GM12878 (cell line): Measurements from ENCODE around the gene HTR4. TPM values are rescaled to one million over a fixed set of nuclear protein-coding genes. Genes with fewer than 3 reads are reported as not detected.

Experiments used
- ATAC-seq: fragments of 200-7000 bp; cut with Tn5 transposase; 3 replicates; pipeline ENCODE4 v1.9.1; 2020; ENCODE audit warnings: mild to moderate bottlenecking, moderate library complexity
- BruUV-seq: library from RNA; stranded (reverse); fragments of 400-500 nt; replicated peaks from 2 replicates; lab custom pipeline; 2021; lab: Mats Ljungman, UMichigan
- CTCF ChIA-PET: fragments of 300-600 bp; sonication (Branson Sonifier 250); formaldehyde crosslinking; extraction: SDS; loops from one replicate; lab custom pipeline; 2021; ENCODE audit warnings: inconsistent platforms; lab: Yijun Ruan, JAX
- POLR2A ChIA-PET: fragments of 350-600 bp; formaldehyde crosslinking; extraction: SDS; loops from one replicate; lab custom pipeline; 2021; ENCODE audit warnings: inconsistent platforms; lab: Charles Lee
- RAD21 ChIA-PET: fragments of 300-600 bp; sonication (Branson Sonifier 250); formaldehyde crosslinking; loops from one replicate; lab custom pipeline; 2023; ENCODE audit warnings: antibody characterized with exemption; ENCODE audit not compliant: unreplicated experiment; lab: Charles Lee
- SMC1A ChIA-PET: fragments of 300-600 bp; sonication (Branson Sonifier 250); formaldehyde crosslinking; loops from one replicate; lab custom pipeline; 2023; ENCODE audit not compliant: unreplicated experiment, uncharacterized antibody; lab: Charles Lee
- DNase-seq: peaks from one replicate; pipeline ENCODE4 v3.0.0-alpha.2; 2011; ENCODE audit warnings: low read depth, low spot score
- FAIRE-seq: peaks from 3 replicates; lab custom pipeline; 2011; peaks lifted over from hg19 to GRCh38; lab: Jason Lieb, UNC
- H2AFZ ChIP-seq: 2 replicates; pipeline ENCODE4 v1.6.0; 2011; ENCODE audit warnings: low read depth, low read length, control low read depth; ENCODE audit not compliant: control insufficient read depth
- H3K27ac ChIP-seq: 2 replicates; pipeline ENCODE4 v1.5.1; 2011; ENCODE audit warnings: control low read depth; ENCODE audit not compliant: control insufficient read depth, insufficient read depth
- H3K27me3 ChIP-seq, 2 experiments: replicated peaks in 1 of 2; 2 replicates each; pipeline versions ENCODE4 v1.6.0 to v1.6.1; 2011; ENCODE audit warnings: low read length in 1 of 2; ENCODE audit not compliant: control insufficient read depth in 2 of 2, insufficient read depth in 2 of 2
- H3K36me3 ChIP-seq, 2 experiments: 2 replicates each; pipeline ENCODE4 v1.5.1; 2011; ENCODE audit warnings: low read length in 1 of 2; ENCODE audit not compliant: control insufficient read depth in 2 of 2, insufficient read depth in 2 of 2
- H3K4me1 ChIP-seq: 2 replicates; pipeline ENCODE4 v1.6.1; 2011; ENCODE audit warnings: mild to moderate bottlenecking, low read length, moderate library complexity, mixed read lengths; ENCODE audit not compliant: control insufficient read depth, insufficient read depth
- H3K4me2 ChIP-seq: 2 replicates; pipeline ENCODE4 v1.6.0; 2011; ENCODE audit warnings: control low read depth; ENCODE audit not compliant: control insufficient read depth, insufficient read depth
- H3K4me3 ChIP-seq: fragments of 200-600 bp; sonication (generic); 2 replicates; pipeline ENCODE4 v1.5.1; 2016
- H3K79me2 ChIP-seq: 2 replicates; pipeline ENCODE4 v1.6.0; 2011; ENCODE audit warnings: low read length; ENCODE audit not compliant: control insufficient read depth, insufficient read depth
- H3K9ac ChIP-seq: 2 replicates; pipeline ENCODE4 v1.8.0; 2011; ENCODE audit warnings: low read length, control low read depth, mixed read lengths; ENCODE audit not compliant: control insufficient read depth, insufficient read depth
- H3K9me3 ChIP-seq: replicated peaks from 3 replicates; pipeline ENCODE4 v1.5.1; 2011; ENCODE audit warnings: mild to moderate bottlenecking, low read length; ENCODE audit not compliant: control insufficient read depth, insufficient read depth
- H4K20me1 ChIP-seq: 2 replicates; pipeline ENCODE4 v1.6.0; 2011; ENCODE audit not compliant: control insufficient read depth, insufficient read depth
- CREB1 ChIP-seq: IDR thresholded peaks from 2 replicates; pipeline ENCODE4 v1.6.1; 2012; ENCODE audit warnings: low read depth, mild to moderate bottlenecking, inconsistent platforms
- IRF4 ChIP-seq: IDR thresholded peaks from 2 replicates; pipeline ENCODE4 v1.6.1; 2011; ENCODE audit warnings: low read depth, low read length
- MXI1 ChIP-seq: fragments of 150-350 bp; IDR thresholded peaks from 2 replicates; pipeline ENCODE4 v1.6.1; 2011; ENCODE audit warnings: low read depth, mild to moderate bottlenecking, inconsistent platforms, low read length, improper control_type of control experiment
- NFYB ChIP-seq: IDR thresholded peaks from 2 replicates; pipeline ENCODE4 v1.6.1; 2011; ENCODE audit warnings: low read depth, mild to moderate bottlenecking, low read length, improper control_type of control experiment, moderate library complexity; ENCODE audit not compliant: insufficient read depth
- POLR2A ChIP-seq: IDR thresholded peaks from 2 replicates; pipeline ENCODE4 v1.6.1; 2011; ENCODE audit warnings: low read depth, mild to moderate bottlenecking, low read length
- POLR2AphosphoS5 ChIP-seq: IDR thresholded peaks from 2 replicates; pipeline ENCODE4 v1.6.1; 2011; ENCODE audit warnings: mild to moderate bottlenecking, low read length, inconsistent platforms
- STAT3 ChIP-seq: IDR thresholded peaks from 2 replicates; pipeline ENCODE4 v1.6.1; 2011; ENCODE audit warnings: low read depth, low read length, improper control_type of control experiment
- ZNF24 ChIP-seq: fragments of 450-650 bp; IDR thresholded peaks from 2 replicates; pipeline ENCODE4 v1.6.1; 2017; ENCODE audit warnings: antibody characterized with exemption, mild to moderate bottlenecking
- WGBS: methylation state at CpG from one replicate; pipeline ENCODE4 v1.1.6; 2016; ENCODE audit warnings: low lambda C conversion rate; ENCODE audit not compliant: insufficient replicate concordance, insufficient coverage; ENCODE audit errors: missing lambda C conversion rate; 5-methylcytosine and 5-hydroxymethylcytosine counted together
- in situ Hi-C: fragments of 300-500 bp; cut with MboI; formaldehyde crosslinking; loops from 9 replicates; pipeline ENCODE4 v1.14.3; 2018; ENCODE audit warnings: mixed read lengths
- intact Hi-C: fragments of 100-400 bp; cut with micrococcal nuclease; formaldehyde crosslinking; loops from one replicate; pipeline ENCODE4 v1.14.2; 2022; ENCODE audit not compliant: unreplicated experiment
- polyA plus RNA-seq, 11 experiments: library from polyadenylated mRNA; depleted of rRNA in 4 of 11; unstranded in 6 of 11; stranded (reverse) in 5 of 11; fragments of >200 nt; fragmentation: Nextera tagmentation in 4 of 11; fragmentation: Illumina TruSeq in 1 of 11; extraction: Ambion mirVana in 4 of 11; extraction: Trizol in 1 of 11; gene quantifications; 1 replicate in 1 of 11; 2 replicates in 10 of 11; pipeline versions ENCODE4 v1.2.1 to v1.2.3, GENCODE V29; 2011 to 2016; ENCODE audit warnings: inconsistent platforms in 2 of 11, missing spikeins in 2 of 11, low read depth in 1 of 11
- total RNA-seq, 4 experiments: library from RNA; depleted of rRNA in 3 of 4; stranded (reverse); fragments of >200 nt in 3 of 4; fragmentation: Illumina TruSeq in 1 of 4; extraction: Trizol in 1 of 4; gene quantifications; 2 replicates each; pipeline versions ENCODE4 v1.2.1 to v1.2.3, GENCODE V29; 2013 to 2021
- TF ChIP-seq, protein P1 (sequence below): IDR thresholded peaks from 2 replicates; pipeline ENCODE4 v1.6.1; 2012; ENCODE audit warnings: improper control_type of control experiment, low read depth, low read length; ENCODE audit not compliant: insufficient replicate concordance

Gene HTR4
- total and polyA plus RNA-seq, 10 of the 15 experiments (the other 5 are each of a cell fraction or from before 2014, with no cell fraction given): not detected

DNA sequence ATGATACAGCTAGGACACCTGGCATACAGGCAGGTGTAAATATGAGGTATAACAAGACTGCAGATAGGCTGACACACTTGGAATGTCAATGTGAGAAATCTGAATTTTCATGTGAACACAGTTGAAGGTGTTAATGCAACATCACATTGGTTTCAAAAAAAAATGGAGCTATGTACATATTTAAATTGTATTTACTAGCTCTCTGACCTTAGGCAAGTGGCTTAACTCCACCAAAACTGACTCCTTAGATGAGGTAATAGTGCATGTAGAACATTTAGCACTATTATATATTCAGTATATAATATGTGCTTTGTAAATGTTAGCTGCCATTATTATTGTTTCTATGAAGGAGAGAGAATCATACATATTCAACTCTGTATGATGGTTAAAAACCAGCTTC lies 48.0 kb downstream of the HTR4 start:
- BruUV-seq: no TSS peak
- POLR2A ChIA-PET: no interaction called here
- H2AFZ ChIP-seq: no peak overlapping the region
- H3K9me3 ChIP-seq: no peaks in the 10 kb centered on the region
- RAD21 ChIA-PET: no interaction called here
- FAIRE-seq (no peak), DNase-seq (no peak), ATAC-seq (no peak)
- H3K27ac ChIP-seq: no peak overlapping the region
- no peak overlapping the region for H3K4me3 ChIP-seq
- H3K79me2 ChIP-seq: no peaks in the 10 kb centered on the region
- intact Hi-C loops: no loop called here
- no peak overlapping the region for H3K4me2 ChIP-seq
- CTCF ChIA-PET: no interaction called here
- no peaks in the 10 kb centered on the region for H3K4me1 ChIP-seq
- in situ Hi-C loops: no loop called here
- H3K36me3 ChIP-seq: no peaks in the 10 kb centered on the region
- SMC1A ChIA-PET: no interaction called here
- no peak for TF ChIP-seq NFYB
- TF ChIP-seq STAT3: no peak
- TF ChIP-seq CREB1: no peak
- no peak for TF ChIP-seq IRF4
- TF ChIP-seq, all 136 proteins: peak for 0
- no peak overlapping the region for H3K9ac ChIP-seq
- no peaks in the 10 kb centered on the region for H4K20me1 ChIP-seq
- no peaks in the 10 kb centered on the region for H3K27me3 ChIP-seq

DNA sequence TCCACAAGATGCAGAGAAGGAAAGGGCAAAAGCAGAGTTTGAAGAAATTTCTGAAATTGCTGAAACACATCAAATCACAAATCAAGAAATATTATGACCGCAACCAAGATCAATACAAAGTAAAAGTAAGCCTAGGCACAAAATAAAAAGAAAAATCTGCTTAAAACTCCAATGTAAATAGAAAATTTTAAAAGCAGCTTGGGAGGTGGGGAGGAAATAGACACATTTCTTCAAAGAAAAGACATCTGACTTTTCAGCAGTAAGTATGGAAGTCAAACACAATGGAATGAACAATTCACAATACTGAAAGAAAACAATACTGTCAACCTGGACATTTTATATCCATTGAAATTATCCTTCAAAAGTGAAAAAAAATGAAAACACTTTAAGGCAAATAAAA lies 55.1 kb downstream of the HTR4 start:
- ChIA-PET POLR2A (no interaction called here), SMC1A (no interaction called here), RAD21 (no interaction called here), CTCF (no interaction called here)
- no peak for FAIRE-seq
- Histone ChIP-seq H3K4me2 (no peak overlapping the region), H3K9ac (no peak overlapping the region), H2AFZ (no peak overlapping the region), H3K4me3 (no peak overlapping the region), H3K36me3 (no peaks in the 10 kb centered on the region), H3K9me3 (no peaks in the 10 kb centered on the region), H3K79me2 (no peaks in the 10 kb centered on the region), H3K27ac (no peak overlapping the region), H3K4me1 (no peaks in the 10 kb centered on the region), H3K27me3 (no peaks in the 10 kb centered on the region), H4K20me1 (no peaks in the 10 kb centered on the region)
- no peak for TF ChIP-seq MXI1
- no peak for TF ChIP-seq POLR2A
- TF ChIP-seq STAT3: no peak
- TF ChIP-seq, protein P1, sequence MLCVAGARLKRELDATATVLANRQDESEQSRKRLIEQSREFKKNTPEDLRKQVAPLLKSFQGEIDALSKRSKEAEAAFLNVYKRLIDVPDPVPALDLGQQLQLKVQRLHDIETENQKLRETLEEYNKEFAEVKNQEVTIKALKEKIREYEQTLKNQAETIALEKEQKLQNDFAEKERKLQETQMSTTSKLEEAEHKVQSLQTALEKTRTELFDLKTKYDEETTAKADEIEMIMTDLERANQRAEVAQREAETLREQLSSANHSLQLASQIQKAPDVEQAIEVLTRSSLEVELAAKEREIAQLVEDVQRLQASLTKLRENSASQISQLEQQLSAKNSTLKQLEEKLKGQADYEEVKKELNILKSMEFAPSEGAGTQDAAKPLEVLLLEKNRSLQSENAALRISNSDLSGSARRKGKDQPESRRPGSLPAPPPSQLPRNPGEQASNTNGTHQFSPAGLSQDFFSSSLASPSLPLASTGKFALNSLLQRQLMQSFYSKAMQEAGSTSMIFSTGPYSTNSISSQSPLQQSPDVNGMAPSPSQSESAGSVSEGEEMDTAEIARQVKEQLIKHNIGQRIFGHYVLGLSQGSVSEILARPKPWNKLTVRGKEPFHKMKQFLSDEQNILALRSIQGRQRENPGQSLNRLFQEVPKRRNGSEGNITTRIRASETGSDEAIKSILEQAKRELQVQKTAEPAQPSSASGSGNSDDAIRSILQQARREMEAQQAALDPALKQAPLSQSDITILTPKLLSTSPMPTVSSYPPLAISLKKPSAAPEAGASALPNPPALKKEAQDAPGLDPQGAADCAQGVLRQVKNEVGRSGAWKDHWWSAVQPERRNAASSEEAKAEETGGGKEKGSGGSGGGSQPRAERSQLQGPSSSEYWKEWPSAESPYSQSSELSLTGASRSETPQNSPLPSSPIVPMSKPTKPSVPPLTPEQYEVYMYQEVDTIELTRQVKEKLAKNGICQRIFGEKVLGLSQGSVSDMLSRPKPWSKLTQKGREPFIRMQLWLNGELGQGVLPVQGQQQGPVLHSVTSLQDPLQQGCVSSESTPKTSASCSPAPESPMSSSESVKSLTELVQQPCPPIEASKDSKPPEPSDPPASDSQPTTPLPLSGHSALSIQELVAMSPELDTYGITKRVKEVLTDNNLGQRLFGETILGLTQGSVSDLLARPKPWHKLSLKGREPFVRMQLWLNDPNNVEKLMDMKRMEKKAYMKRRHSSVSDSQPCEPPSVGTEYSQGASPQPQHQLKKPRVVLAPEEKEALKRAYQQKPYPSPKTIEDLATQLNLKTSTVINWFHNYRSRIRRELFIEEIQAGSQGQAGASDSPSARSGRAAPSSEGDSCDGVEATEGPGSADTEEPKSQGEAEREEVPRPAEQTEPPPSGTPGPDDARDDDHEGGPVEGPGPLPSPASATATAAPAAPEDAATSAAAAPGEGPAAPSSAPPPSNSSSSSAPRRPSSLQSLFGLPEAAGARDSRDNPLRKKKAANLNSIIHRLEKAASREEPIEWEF: no peak
- no peak for TF ChIP-seq POLR2AphosphoS5
- TF ChIP-seq ZNF24: no peak
- no TSS peak for BruUV-seq
- 29% methylated on average over 1 of the region's 1 CpG for WGBS
- DNase-seq: no peak
- intact Hi-C loops: no loop called here
- in situ Hi-C loops: no loop called here
- no peak for ATAC-seq
